GM12878 (cell line): ENCODE data around the gene PACS1. TPM values are rescaled to one million over a fixed set of nuclear protein-coding genes. Genes with fewer than 3 reads are reported as not detected.
A peak's percentile ranks its signal among the peaks of the same experiment; 100 is the strongest.

ENCODE experiments used
- CEBPB ChIP-seq, 2 experiments: fragments of 150-350 bp in 1 of 2; IDR thresholded peaks; 2 replicates each; pipeline ENCODE4 v1.6.1; 2012 to 2014; ENCODE audit warnings: low read depth in 2 of 2, low read length in 2 of 2, borderline replicate concordance in 1 of 2, inconsistent platforms in 1 of 2
- CHD1 ChIP-seq: IDR thresholded peaks from 2 replicates; pipeline ENCODE4 v1.6.1; 2012; ENCODE audit warnings: low read depth, low read length, improper control_type of control experiment
- EGR1 ChIP-seq, 2 experiments: IDR thresholded peaks; 1 replicate in 1 of 2; 2 replicates in 1 of 2; pipeline ENCODE4 v1.6.1; 2011 to 2012; ENCODE audit warnings: low read depth in 2 of 2, low read length in 2 of 2, borderline replicate concordance in 1 of 2, mild to moderate bottlenecking in 1 of 2, moderate library complexity in 1 of 2
- ELK1 ChIP-seq: IDR thresholded peaks from 2 replicates; pipeline ENCODE4 v1.6.1; 2012; ENCODE audit warnings: low read depth, low read length, improper control_type of control experiment
- FOS ChIP-seq: IDR thresholded peaks from 3 replicates; pipeline ENCODE4 v1.6.1; 2011; ENCODE audit warnings: borderline replicate concordance; ENCODE audit not compliant: insufficient read length; ENCODE audit errors: extremely low read depth
- GATAD2B ChIP-seq: fragments of 450-650 bp; conservative IDR thresholded peaks from 2 replicates; pipeline ENCODE4 v1.6.1; 2017; ENCODE audit warnings: low read depth, mild to moderate bottlenecking, moderate library complexity
- HCFC1 ChIP-seq: fragments of 150-350 bp; IDR thresholded peaks from 2 replicates; pipeline ENCODE4 v1.6.1; 2014; ENCODE audit warnings: low read length
- HDGF ChIP-seq: fragments of 450-650 bp; IDR thresholded peaks from 2 replicates; pipeline ENCODE4 v1.6.1; 2016; ENCODE audit warnings: antibody characterized with exemption
- MLLT1 ChIP-seq: fragments of 450-650 bp; IDR thresholded peaks from 2 replicates; pipeline ENCODE4 v1.6.1; 2016; ENCODE audit warnings: mild to moderate bottlenecking
- NFYA ChIP-seq: IDR thresholded peaks from 2 replicates; pipeline ENCODE4 v1.6.1; 2011; ENCODE audit warnings: low read depth, mild to moderate bottlenecking, low read length, improper control_type of control experiment, borderline replicate concordance
- NR2F1 ChIP-seq: fragments of 450-650 bp; conservative IDR thresholded peaks from 2 replicates; pipeline ENCODE4 v1.6.1; 2017; ENCODE audit warnings: mild to moderate bottlenecking
- SMAD5 ChIP-seq: IDR thresholded peaks from 2 replicates; pipeline ENCODE4 v1.6.1; 2016; ENCODE audit warnings: antibody characterized with exemption, low read depth
- SMARCA5 ChIP-seq: fragments of 450-650 bp; IDR thresholded peaks from 2 replicates; pipeline ENCODE4 v1.6.1; 2017; ENCODE audit warnings: mild to moderate bottlenecking
- YY1 ChIP-seq: IDR thresholded peaks from 2 replicates; pipeline ENCODE4 v1.6.1; 2011; ENCODE audit warnings: low read depth, mild to moderate bottlenecking, low read length
- ZNF274 ChIP-seq: IDR thresholded peaks from one replicate; pipeline ENCODE4 v1.8.0; 2011; ENCODE audit not compliant: insufficient read length, insufficient read depth
- polyA plus RNA-seq, 11 experiments: library from polyadenylated mRNA; depleted of rRNA in 4 of 11; unstranded in 6 of 11; stranded (reverse) in 5 of 11; fragments of >200 nt; fragmentation: Nextera tagmentation in 4 of 11; fragmentation: Illumina TruSeq in 1 of 11; extraction: Ambion mirVana in 4 of 11; extraction: Trizol in 1 of 11; gene quantifications; 1 replicate in 1 of 11; 2 replicates in 10 of 11; pipeline versions ENCODE4 v1.2.1 to v1.2.3, GENCODE V29; 2011 to 2016; ENCODE audit warnings: inconsistent platforms in 2 of 11, missing spikeins in 2 of 11, low read depth in 1 of 11
- total RNA-seq, 4 experiments: library from RNA; depleted of rRNA in 3 of 4; stranded (reverse); fragments of >200 nt in 3 of 4; fragmentation: Illumina TruSeq in 1 of 4; extraction: Trizol in 1 of 4; gene quantifications; 2 replicates each; pipeline versions ENCODE4 v1.2.1 to v1.2.3, GENCODE V29; 2013 to 2021
- TF ChIP-seq, protein P1 (sequence below): fragments of 450-650 bp; formaldehyde crosslinking; IDR thresholded peaks from 2 replicates; pipeline ENCODE4 v1.5.0; 2022; ENCODE audit warnings: mild to moderate bottlenecking, missing genetic modification characterization
- TF ChIP-seq, protein P2 (sequence below): fragments of 450-650 bp; IDR thresholded peaks from 2 replicates; pipeline ENCODE4 v1.6.1; 2018; ENCODE audit warnings: borderline replicate concordance, mild to moderate bottlenecking; ENCODE audit not compliant: partially characterized antibody
- TF ChIP-seq, protein P3 (sequence below): fragments of 450-650 bp; IDR thresholded peaks from 2 replicates; pipeline ENCODE4 v1.6.1; 2017; ENCODE audit warnings: low read depth, mild to moderate bottlenecking, moderate library complexity

The PACS1 gene
- total and polyA plus RNA-seq, 10 of the 15 experiments (the other 5 are each of a cell fraction or from before 2014, with no cell fraction given) = 1.1 to 74.3 (median 17.9) TPM

- no peak for TF ChIP-seq NFYA
- TF ChIP-seq ZNF274 = no peak
- peak; percentile 78 for TF ChIP-seq ELK1
- peak; percentile 56 for TF ChIP-seq MLLT1
- TF ChIP-seq CHD1 = no peak
- peak; percentile 82; the same call in 1 of the 2 replicates for TF ChIP-seq HDGF
- TF ChIP-seq, protein P1, sequence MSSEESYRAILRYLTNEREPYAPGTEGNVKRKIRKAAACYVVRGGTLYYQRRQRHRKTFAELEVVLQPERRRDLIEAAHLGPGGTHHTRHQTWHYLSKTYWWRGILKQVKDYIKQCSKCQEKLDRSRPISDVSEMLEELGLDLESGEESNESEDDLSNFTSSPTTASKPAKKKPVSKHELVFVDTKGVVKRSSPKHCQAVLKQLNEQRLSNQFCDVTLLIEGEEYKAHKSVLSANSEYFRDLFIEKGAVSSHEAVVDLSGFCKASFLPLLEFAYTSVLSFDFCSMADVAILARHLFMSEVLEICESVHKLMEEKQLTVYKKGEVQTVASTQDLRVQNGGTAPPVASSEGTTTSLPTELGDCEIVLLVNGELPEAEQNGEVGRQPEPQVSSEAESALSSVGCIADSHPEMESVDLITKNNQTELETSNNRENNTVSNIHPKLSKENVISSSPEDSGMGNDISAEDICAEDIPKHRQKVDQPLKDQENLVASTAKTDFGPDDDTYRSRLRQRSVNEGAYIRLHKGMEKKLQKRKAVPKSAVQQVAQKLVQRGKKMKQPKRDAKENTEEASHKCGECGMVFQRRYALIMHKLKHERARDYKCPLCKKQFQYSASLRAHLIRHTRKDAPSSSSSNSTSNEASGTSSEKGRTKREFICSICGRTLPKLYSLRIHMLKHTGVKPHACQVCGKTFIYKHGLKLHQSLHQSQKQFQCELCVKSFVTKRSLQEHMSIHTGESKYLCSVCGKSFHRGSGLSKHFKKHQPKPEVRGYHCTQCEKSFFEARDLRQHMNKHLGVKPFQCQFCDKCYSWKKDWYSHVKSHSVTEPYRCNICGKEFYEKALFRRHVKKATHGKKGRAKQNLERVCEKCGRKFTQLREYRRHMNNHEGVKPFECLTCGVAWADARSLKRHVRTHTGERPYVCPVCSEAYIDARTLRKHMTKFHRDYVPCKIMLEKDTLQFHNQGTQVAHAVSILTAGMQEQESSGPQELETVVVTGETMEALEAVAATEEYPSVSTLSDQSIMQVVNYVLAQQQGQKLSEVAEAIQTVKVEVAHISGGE (CRISPR knock-in tag) = no peak
- peak; percentile 30 to 38; a peak in 2 of 3 replicates for TF ChIP-seq EGR1 (IDR thresholded peaks at IDR 0.05; ENCODE audit: borderline replicate concordance in 1 of 2, low read depth in 2 of 2, low read length in 2 of 2)
- TF ChIP-seq CEBPB (IDR thresholded peaks at IDR 0.05; ENCODE audit: borderline replicate concordance in 1 of 2, low read depth in 2 of 2, low read length in 2 of 2) = no peak
- TF ChIP-seq SMAD5 = peak; percentile 81; the same call in 1 of the 2 replicates
- TF ChIP-seq NR2F1 = peak; percentile 25; the same call in 1 of the 2 replicates
- TF ChIP-seq, protein P2, sequence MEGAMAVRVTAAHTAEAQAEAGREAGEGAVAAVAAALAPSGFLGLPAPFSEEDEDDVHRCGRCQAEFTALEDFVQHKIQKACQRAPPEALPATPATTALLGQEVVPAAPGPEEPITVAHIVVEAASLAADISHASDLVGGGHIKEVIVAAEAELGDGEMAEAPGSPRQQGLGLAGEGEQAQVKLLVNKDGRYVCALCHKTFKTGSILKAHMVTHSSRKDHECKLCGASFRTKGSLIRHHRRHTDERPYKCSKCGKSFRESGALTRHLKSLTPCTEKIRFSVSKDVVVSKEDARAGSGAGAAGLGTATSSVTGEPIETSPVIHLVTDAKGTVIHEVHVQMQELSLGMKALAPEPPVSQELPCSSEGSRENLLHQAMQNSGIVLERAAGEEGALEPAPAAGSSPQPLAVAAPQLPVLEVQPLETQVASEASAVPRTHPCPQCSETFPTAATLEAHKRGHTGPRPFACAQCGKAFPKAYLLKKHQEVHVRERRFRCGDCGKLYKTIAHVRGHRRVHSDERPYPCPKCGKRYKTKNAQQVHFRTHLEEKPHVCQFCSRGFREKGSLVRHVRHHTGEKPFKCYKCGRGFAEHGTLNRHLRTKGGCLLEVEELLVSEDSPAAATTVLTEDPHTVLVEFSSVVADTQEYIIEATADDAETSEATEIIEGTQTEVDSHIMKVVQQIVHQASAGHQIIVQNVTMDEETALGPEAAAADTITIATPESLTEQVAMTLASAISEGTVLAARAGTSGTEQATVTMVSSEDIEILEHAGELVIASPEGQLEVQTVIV = peak; percentile 93
- TF ChIP-seq SMARCA5 = no peak
- peak; percentile 89; the same call in 1 of the 2 replicates for TF ChIP-seq GATAD2B
- TF ChIP-seq, protein P3, sequence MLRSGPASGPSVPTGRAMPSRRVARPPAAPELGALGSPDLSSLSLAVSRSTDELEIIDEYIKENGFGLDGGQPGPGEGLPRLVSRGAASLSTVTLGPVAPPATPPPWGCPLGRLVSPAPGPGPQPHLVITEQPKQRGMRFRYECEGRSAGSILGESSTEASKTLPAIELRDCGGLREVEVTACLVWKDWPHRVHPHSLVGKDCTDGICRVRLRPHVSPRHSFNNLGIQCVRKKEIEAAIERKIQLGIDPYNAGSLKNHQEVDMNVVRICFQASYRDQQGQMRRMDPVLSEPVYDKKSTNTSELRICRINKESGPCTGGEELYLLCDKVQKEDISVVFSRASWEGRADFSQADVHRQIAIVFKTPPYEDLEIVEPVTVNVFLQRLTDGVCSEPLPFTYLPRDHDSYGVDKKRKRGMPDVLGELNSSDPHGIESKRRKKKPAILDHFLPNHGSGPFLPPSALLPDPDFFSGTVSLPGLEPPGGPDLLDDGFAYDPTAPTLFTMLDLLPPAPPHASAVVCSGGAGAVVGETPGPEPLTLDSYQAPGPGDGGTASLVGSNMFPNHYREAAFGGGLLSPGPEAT = peak; percentile 96
- TF ChIP-seq HCFC1 = peak; percentile 96
- peak; percentile 98 for TF ChIP-seq YY1
- no peak for TF ChIP-seq FOS
These were observed 18.1 kb upstream of the PACS1 start, which contains the start of gene SF3B2 (continued) for GRCh38 chr11:66051766-66052663.
